SHP77 (cell line): ENCODE data around the gene CPNE4.
"Not testable (repeated sequence)": the region's sequence is repeated elsewhere in the genome, so short reads cannot be mapped to it uniquely, and the experiment has no call there.

ENCODE experiments used
- DNase-seq, 2 experiments: peaks; one replicate each; lab custom pipeline; 2025; lab: John Stamatoyannopoulos, UW

The CPNE4 gene

DNA sequence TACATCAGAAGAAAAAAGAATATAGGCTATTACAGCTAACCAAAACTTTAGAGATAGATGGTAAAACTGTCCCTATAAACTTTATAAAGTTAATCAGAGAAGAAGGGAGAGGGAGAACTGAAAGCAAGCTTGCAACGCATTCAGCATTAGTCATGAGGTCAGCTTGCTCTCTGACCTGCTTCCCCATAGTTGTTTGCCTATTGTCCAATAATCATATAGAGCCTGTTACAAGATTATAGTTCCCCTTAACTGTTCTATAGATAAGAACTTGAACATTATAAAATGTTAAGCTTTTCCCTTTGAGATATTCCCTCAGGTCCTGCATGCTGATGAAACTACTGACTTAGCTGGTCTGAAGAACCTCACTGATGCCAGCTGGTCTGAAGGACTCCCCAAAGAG, 74.5 kb downstream of the CPNE4 start:
- DNase-seq, result no peak

DNA sequence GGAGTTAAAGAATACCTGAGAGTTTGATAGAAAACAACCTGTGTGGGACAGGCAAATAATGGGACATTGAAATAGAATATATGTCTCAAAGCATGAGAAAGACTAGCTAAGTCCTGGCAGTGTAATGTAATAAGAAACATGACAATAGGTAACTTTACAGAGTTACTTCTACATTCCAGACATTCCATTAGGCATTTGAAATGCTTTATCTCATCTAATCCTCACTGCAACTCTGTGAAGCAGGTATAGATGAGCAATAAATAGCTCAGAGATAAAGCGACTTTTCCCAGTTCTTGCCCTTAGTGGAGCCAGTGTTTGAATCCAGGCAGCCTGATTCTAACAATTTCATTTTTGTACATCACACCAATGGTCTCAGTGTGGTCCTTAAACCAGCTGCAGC, 76.8 kb downstream of the CPNE4 start:
- no peak for DNase-seq

DNA sequence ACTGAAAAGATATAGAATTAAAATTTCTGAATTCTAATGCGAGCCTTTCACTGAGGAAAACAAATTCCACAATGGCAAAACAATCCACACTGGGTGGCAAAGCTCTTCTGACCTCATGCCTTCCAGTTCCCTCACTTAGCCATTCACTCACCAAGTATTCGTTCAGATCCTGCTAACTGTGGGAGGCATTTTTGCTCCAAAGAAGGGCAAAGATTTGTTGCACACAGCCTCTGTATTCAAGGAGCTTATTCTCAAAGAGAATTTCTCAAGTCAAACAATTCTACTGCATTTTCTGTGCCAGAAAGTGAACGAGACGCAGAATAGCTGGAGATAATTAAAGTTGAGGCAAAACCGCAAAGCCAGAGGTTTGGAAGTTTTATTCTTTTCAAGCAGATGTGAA, 77.3 kb downstream of the CPNE4 start:
- DNase-seq, result no peak

DNA sequence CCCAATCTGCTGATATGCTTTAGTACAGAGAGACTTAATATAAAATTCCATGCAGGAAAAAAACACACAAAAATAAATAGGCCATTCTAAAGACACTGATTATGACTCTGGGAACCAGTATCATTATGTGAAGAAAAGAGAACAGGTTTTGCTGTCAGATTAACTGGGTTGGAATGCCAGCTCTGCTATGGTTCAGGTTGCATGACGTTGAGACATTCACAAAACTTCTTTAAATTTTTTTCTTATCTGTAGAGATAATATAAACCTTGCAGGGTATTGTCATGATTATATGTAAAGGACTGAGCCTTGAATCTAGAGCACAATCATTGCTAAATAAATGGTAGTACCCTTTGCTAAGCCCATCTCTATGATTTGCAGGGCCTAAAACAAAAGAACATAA, 86.0 kb downstream of the CPNE4 start:
- DNase-seq, result no peak

DNA sequence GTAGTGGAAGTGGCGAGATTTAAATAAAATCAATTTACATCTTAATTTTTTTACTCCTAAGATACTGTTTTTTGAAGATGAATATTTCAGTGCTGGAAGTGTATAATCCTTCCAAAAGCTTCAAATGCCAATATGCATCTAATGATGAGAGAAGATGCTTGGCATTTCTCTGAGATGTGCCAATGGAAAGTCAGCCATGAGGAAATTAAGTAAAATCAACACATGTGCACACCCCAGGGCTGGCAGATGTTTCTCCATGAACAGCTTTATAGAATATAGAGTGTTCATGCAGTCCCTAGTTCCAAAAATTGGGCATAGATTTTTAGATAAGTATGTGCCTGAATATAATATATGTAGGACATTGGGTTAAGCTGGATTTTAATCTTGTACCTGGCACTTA, 90.1 kb downstream of the CPNE4 start:
- no peak for DNase-seq

GRCh38 chr3:131933665-131934064, 101.1 kb downstream of the CPNE4 start:
- DNase-seq, result no peak

DNA sequence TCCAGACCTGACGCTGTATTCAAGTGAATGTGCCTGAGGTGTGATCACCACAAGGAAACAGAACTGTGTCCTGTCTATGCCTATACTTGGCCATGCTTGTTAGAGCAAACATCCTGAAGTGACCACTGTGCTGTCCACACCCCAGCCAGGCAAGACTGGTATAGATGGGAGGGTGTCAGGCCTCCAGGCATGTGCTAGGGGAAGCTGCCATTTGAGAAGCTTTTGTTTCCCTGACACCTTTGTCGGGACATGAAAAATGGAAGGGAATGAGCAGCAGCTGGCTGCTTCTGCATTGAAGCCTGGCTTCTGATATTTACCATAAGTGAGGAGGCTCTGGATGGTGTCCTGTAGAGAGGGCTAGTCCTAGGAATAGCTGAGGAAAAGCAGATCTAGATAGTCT, 106.2 kb downstream of the CPNE4 start:
- DNase-seq, result no peak

GRCh38 chr3:131925571-131925970, 109.2 kb downstream of the CPNE4 start:
- DNase-seq, result no peak

DNA sequence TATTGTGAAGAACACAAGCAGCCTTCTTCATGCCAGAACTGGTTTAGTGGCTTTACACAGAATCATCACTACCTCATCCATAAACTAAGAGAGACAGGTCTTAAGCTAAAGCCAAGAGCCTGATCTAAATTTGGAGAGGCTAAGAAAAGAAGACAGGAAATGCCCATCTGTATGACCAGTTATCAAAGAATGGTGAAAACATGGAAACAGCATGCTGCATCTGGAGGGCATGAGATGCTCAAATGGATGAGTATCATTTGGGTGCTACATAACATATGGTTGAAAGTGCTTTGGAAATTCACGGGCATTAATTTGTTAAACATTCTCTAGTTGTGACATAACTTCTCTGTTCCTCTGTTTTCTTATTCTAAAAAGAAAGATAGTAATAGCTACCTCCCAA, 112.5 kb downstream of the CPNE4 start:
- DNase-seq, result no peak

GRCh38 chr3:131917006-131917405, 117.8 kb downstream of the CPNE4 start:
- no peak for DNase-seq

- no peak for DNase-seq
These were observed 120.6 kb downstream of the CPNE4 start for GRCh38 chr3:131914090-131914691.

DNA sequence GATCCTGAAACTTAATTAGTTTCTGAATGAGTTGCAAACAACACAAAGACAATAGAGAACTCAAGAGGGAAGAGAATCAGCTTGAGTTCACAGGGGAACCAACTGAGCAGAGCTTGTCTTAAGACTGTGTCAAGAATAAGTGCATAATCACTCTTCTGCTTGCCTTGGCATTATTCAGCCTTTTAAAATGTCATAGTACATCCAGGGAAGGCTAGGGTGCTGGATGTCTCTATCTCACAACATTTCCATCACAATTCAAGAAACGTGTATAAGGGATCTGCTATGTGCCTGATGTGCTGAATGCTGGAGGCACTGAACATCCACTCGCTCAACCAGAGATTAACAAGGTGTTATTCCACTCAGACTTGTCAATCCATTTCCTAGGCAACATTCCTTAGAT, 122.6 kb downstream of the CPNE4 start:
- no peak for DNase-seq

DNA sequence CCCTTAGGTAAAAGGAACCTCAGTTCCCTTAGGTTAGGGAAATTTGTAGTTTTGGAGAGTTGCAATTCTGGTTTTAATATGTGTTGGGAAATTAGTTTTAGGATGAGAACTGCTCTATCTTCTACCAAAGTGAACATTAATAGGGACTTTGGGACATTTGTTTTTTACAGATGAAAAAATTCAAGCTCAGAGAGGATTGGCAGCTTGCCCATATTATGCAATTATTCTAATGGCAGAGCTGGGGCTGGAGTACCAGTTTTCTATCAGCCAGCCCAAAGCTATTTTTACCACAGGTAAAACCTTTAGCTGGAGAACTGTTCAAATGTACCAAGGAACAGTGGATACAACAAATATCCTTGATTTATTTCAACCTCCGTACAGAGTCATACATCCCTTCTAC, 127.0 kb downstream of the CPNE4 start:
- no peak for DNase-seq

GRCh38 chr3:131903988-131904415, 130.8 kb downstream of the CPNE4 start:
- DNase-seq, result no peak

DNA sequence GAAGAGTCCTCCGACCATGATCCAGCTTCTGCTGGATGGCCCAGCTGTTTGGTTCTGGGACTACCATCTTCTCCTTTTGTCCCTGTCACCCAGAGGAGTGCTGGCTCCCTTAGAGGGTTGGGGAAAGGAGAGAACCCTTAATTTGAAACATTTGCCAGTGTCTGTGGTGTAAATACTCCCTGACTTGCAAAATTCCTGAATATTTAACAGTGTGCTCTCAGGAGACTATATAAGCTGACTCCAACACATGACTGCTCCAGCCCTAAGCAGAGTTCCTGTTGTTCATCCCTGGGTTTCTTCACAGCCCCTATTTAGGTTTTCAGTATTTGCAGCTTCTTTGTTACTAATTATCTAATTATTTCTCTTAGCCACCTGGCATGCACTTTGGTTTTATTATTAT, 133.1 kb downstream of the CPNE4 start:
- no peak for DNase-seq

DNA sequence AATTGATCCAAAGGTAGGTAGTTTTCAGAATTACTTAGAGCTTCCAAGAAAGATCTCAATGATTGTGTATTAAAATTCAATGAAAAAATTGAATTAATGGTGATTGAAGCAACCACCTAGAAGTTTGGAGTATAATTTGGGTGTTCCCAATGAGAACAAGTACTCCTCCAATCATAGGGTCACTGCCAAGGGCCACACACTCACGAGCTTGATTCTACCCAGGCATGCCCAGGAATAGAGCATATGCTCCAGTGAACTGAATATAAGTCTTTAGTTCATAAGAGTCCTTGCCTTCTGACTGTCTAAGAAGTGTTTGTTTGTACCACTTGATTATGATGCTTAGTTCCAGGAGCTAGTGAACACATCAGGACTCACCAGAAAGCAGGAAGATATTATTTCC, 133.9 kb downstream of the CPNE4 start:
- DNase-seq, result no peak

DNA sequence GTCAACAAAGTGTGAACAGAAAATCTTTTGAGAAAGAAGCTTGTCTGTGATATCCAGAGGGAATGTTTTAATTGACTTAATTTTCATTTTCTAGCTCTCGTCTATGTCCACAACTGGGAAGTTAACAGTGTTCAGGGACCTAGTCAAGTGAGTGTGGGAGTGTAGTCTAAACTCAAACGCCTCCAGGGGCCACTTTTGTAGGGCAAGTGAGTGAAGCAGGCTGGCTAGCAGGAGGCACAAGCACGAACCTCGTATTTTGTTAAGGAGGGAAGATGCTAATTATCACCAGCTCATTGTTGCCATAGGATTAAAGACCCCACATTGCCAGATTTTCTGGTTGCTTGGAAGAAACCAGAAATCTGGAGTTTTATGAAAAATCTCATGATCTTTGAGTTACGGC, 135.8 kb downstream of the CPNE4 start:
- DNase-seq, result no peak

DNA sequence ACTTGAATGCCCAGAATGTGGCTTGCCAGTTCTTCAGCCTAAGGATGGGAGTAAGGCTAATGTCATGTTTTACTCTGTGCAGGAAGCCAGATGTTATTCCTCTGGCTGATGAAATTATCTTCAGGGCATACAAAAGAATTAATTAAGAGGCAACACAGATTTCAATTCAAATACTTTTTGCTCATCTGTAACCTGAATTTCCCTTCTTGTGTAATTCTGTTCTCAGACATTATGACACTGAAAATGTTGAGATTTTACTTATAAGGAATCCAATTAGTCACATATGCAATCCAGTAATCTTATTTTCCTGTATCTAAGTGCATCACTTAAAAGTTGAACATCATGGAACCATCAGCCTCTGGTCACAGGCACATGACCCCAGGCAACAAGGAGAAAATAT, 136.5 kb downstream of the CPNE4 start:
- no peak for DNase-seq

- DNase-seq, result no peak
These were observed 138.5 kb downstream of the CPNE4 start for GRCh38 chr3:131896285-131896684.

DNA sequence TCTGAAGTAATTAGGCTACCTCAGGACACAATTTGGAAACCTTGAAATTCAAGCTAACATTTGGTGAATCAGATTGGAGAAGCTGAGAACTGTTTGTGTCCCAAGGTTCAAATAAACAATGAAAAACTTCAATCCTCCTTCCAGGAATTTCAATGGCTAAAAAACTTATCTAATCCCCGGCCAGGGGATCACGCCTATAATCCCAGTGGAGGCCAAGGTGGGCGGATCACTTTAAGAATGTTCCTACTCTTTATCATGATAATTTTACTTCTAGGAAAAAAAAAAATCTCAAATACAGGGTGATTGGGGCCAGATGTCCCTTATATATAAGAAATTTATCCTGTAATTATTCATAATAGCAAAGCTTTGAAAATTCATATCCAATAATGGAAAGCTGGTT, 139.0 kb downstream of the CPNE4 start:
- DNase-seq, result no peak

GRCh38 chr3:131892331-131892730, 142.5 kb downstream of the CPNE4 start:
- DNase-seq, result no peak

DNA sequence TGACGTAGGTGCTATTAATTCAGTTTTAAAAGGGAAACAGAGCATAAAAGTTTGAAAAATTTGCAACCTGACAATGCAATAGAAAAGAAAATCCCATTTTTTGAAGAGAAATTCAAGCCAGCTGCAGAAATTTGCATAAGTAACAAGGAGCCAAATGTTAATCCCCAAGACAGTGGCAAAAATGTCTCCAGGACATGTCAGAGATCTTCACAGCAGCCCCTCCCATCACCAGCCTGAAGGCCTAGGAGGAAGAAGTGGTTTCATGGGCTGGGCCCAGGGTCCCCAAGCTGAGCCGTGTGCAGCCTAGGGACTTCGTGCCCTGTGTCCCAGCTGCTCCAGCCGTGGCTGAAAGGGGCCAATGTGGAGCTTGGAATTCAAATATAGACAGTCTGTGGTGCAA, 148.9 kb downstream of the CPNE4 start:
- not testable (repeated sequence) for DNase-seq

GRCh38 chr3:131883711-131884407, 151.0 kb downstream of the CPNE4 start:
- no peak for DNase-seq

GRCh38 chr3:131883086-131883485, 151.7 kb downstream of the CPNE4 start:
- no peak for DNase-seq
